A673 (cell line): ENCODE data around the gene PLEKHA6. TPM values are rescaled to one million over a fixed set of nuclear protein-coding genes. Genes with fewer than 3 reads are reported as not detected.

Source experiments
- BruUV-seq: library from RNA; stranded (reverse); fragments of 400-500 nt; replicated peaks from 2 replicates; lab custom pipeline; 2021; lab: Mats Ljungman, UMichigan
- CTCF ChIA-PET: fragments of 300-600 bp; sonication (Branson Sonifier 250); formaldehyde crosslinking; loops from one replicate; lab custom pipeline; 2022; ENCODE audit warnings: antibody characterized with exemption; lab: Charles Lee
- POLR2A ChIA-PET: fragments of 300-600 bp; sonication (Branson Sonifier 250); formaldehyde crosslinking; loops from one replicate; lab custom pipeline; 2022; ENCODE audit warnings: antibody characterized with exemption; ENCODE audit not compliant: low non-redundant PET; lab: Charles Lee
- DNase-seq: peaks from one replicate; pipeline ENCODE4 v3.0.0-alpha.2; 2015; ENCODE audit warnings: low spot score
- H3K27ac ChIP-seq: fragments of 200-600 bp; sonication (generic); 2 replicates; pipeline ENCODE4 v1.5.1; 2016; ENCODE audit warnings: mixed run types, low read depth, mild to moderate bottlenecking, mixed read lengths, antibody characterized with exemption, low read length; ENCODE audit not compliant: poor library complexity, severe bottlenecking
- H3K27me3 ChIP-seq: fragments of 200-600 bp; sonication (generic); replicated peaks from 2 replicates; pipeline ENCODE4 v1.6.1; 2017; ENCODE audit warnings: mixed run types, low read depth, mild to moderate bottlenecking, mixed read lengths, antibody characterized with exemption, low read length; ENCODE audit not compliant: insufficient read depth, poor library complexity
- H3K36me3 ChIP-seq: fragments of 200-600 bp; sonication (generic); 2 replicates; pipeline ENCODE4 v1.6.1; 2016; ENCODE audit warnings: mixed run types, mild to moderate bottlenecking, mixed read lengths, antibody characterized with exemption, low read length; ENCODE audit not compliant: insufficient read depth, poor library complexity, severe bottlenecking
- H3K4me1 ChIP-seq: fragments of 200-600 bp; sonication (generic); 2 replicates; pipeline ENCODE4 v1.6.1; 2017; ENCODE audit warnings: mixed run types, mild to moderate bottlenecking, mixed read lengths, antibody characterized with exemption, low read length; ENCODE audit not compliant: insufficient read depth, poor library complexity, severe bottlenecking
- H3K4me3 ChIP-seq: fragments of 200-600 bp; sonication (generic); 2 replicates; pipeline ENCODE4 v1.5.1; 2016; ENCODE audit warnings: low read depth, mixed run types, mild to moderate bottlenecking, mixed read lengths, low read length; ENCODE audit not compliant: poor library complexity, severe bottlenecking
- H3K9me3 ChIP-seq: fragments of 200-600 bp; sonication (generic); 2 replicates; pipeline ENCODE4 v1.6.1; 2016; ENCODE audit warnings: mixed run types, low read depth, mild to moderate bottlenecking, mixed read lengths, antibody characterized with exemption, low read length; ENCODE audit not compliant: poor library complexity, severe bottlenecking
- EZH2 ChIP-seq: fragments of 200-600 bp; sonication (generic); IDR thresholded peaks from 2 replicates; pipeline ENCODE4 v1.6.1; 2017; ENCODE audit warnings: borderline replicate concordance, low read depth, mild to moderate bottlenecking, mixed read lengths, antibody characterized with exemption, low read length; ENCODE audit not compliant: poor library complexity, severe bottlenecking
- intact Hi-C: fragments of 100-400 bp; cut with micrococcal nuclease; formaldehyde crosslinking; loops from one replicate; pipeline ENCODE4 v1.10.0; 2022; ENCODE audit not compliant: unreplicated experiment
- total RNA-seq: library from RNA; stranded (reverse); gene quantifications from 2 replicates; pipeline ENCODE4 v1.2.3, GENCODE V29; 2021
- TF ChIP-seq, protein P1 (sequence below): fragments of 300-800, 200-600 bp; sonication (generic); conservative IDR thresholded peaks from 2 replicates; pipeline ENCODE4 v1.5.1; 2017; ENCODE audit warnings: low read depth, mild to moderate bottlenecking, antibody characterized with exemption, low read length, moderate library complexity, mixed read lengths

The PLEKHA6 gene
- total RNA-seq, 1 experiment from 2014 or later, result 0.58 TPM

GRCh38 chr1:204176049-204176448 lies 183.7 kb downstream of the PLEKHA6 start:
- POLR2A ChIA-PET, result no interaction called here
- intact Hi-C loops, result no loop called here
- CTCF ChIA-PET, result no interaction called here
- H3K9me3 ChIP-seq, result no peaks in the 10 kb centered on the region
- H3K36me3 ChIP-seq, result no peaks in the 10 kb centered on the region
- no peak overlapping the region for H3K4me3 ChIP-seq
- BruUV-seq, result no TSS peak
- TF ChIP-seq, protein P1, sequence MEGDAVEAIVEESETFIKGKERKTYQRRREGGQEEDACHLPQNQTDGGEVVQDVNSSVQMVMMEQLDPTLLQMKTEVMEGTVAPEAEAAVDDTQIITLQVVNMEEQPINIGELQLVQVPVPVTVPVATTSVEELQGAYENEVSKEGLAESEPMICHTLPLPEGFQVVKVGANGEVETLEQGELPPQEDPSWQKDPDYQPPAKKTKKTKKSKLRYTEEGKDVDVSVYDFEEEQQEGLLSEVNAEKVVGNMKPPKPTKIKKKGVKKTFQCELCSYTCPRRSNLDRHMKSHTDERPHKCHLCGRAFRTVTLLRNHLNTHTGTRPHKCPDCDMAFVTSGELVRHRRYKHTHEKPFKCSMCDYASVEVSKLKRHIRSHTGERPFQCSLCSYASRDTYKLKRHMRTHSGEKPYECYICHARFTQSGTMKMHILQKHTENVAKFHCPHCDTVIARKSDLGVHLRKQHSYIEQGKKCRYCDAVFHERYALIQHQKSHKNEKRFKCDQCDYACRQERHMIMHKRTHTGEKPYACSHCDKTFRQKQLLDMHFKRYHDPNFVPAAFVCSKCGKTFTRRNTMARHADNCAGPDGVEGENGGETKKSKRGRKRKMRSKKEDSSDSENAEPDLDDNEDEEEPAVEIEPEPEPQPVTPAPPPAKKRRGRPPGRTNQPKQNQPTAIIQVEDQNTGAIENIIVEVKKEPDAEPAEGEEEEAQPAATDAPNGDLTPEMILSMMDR, result no peak
- TF ChIP-seq EZH2, result no peak
- H3K4me1 ChIP-seq, result no peaks in the 10 kb centered on the region
- no peak overlapping the region for H3K27ac ChIP-seq
- peaks cover 14% of the 10 kb centered on the region for H3K27me3 ChIP-seq
- no peak for DNase-seq

DNA sequence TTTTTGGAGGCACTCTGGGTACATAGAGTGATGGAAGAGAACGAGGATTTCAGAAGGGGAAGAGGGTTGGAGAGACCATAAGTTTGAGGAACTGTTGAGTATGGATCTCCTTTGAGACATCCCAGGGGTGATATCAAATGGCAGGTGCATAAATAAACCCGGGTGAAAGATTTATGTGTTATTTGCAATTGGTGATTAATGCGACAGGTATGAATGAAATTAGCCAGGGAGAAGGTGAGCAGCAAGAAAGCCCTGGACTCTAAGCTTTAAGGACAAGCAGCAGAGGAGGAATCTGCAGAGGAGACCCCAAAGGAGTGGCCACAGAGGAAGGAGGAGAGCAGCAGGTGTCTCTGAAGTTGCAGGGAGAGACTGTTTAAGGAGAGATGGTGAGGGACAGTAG lies 184.8 kb downstream of the PLEKHA6 start:
- Histone ChIP-seq H3K36me3 (no peaks in the 10 kb centered on the region), H3K4me1 (no peaks in the 10 kb centered on the region), H3K9me3 (no peaks in the 10 kb centered on the region), H3K4me3 (no peak overlapping the region), H3K27ac (no peak overlapping the region), H3K27me3 (peaks cover 14% of the 10 kb centered on the region)
- ChIA-PET CTCF (no interaction called here), POLR2A (no interaction called here)
- no peak for DNase-seq
- TF ChIP-seq EZH2, result no peak
- TF ChIP-seq, protein P1, result no peak
- no TSS peak for BruUV-seq
- intact Hi-C loops, result no loop called here

DNA sequence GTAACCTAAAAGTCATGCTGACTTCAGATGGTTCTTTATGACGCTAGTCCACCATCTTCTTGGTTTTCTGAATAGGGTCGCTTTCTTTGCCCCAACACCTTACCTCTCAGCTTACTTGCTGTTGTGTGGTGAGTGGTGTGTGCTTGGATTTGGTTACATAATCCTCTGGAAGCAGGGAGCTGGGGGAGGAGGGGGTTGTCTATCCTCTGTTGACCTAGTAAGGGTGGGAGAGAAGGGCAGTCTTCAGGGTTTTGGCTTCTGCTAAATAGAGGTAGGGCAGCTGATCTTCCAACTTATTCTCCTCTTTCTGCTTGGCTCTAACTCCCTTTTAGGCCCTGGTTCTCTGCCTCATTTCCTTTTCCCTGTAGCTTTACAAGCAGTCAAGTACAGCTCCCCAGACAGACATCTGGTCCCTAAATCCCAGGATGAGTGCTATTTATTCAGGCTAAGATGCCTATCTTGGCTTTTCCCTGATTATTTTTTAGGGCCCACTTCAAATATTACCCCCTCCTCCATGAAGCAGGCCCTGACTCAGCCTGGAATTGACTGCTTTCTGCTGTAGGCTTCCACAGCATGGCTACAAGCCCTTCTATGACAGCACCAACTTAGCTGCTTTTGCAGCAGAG lies 187.2 kb downstream of the PLEKHA6 start:
- BruUV-seq, result no TSS peak
- POLR2A ChIA-PET, result no interaction called here
- H3K27ac ChIP-seq, result no peak overlapping the region

More for the DNA sequence above, 187.2 kb downstream of the PLEKHA6 start:
- no peaks in the 10 kb centered on the region for H3K36me3 ChIP-seq
- no peaks in the 10 kb centered on the region for H3K4me1 ChIP-seq
- no peak overlapping the region for H3K4me3 ChIP-seq
- TF ChIP-seq, protein P1, result no peak
- TF ChIP-seq EZH2, result no peak
- CTCF ChIA-PET, result interaction anchor here (0.6 to 1.0 kb wide), 2 partner anchors 10 to 301 kb away, joined by 3 read pairs; no protein-coding TSS in a partner anchor
- H3K27me3 ChIP-seq, result peaks cover 6% of the 10 kb centered on the region
- DNase-seq, result no peak
- intact Hi-C loops, result no loop called here
- peaks cover 13% of the 10 kb centered on the region for H3K9me3 ChIP-seq
